Measurements from ENCODE around the gene PLEKHM2.

The PLEKHM2 gene

GRCh38 chr1:15755646-15756040, 71.5 kb downstream of the PLEKHM2 start:
- Histone ChIP-seq H3K36me3 (ENCODE audit: control insufficient read depth, insufficient read depth, low read length) (no peaks in the 10 kb centered on the region), H3K4me1 (ENCODE audit: control insufficient read depth, insufficient read depth, low read length) (peaks cover 28% of the 10 kb centered on the region), H3K4me3 (ENCODE audit: low read depth, low read length) (no peak overlapping the region), H3K9ac (ENCODE audit: low read depth, low read length) (no peak overlapping the region), H3K9me3 (ENCODE audit: control insufficient read depth, insufficient read depth, low read length) (no peaks in the 10 kb centered on the region), H3K27me3 (ENCODE audit: control insufficient read depth, insufficient read depth, low read length) (no peaks in the 10 kb centered on the region), H3K27ac (ENCODE audit: low read depth, low read length) (no peak overlapping the region)

- no peak overlapping the region for H3K27ac ChIP-seq (ENCODE audit: low read depth, low read length)
- no peak overlapping the region for H3K4me3 ChIP-seq (ENCODE audit: low read depth, low read length)
Measured at GRCh38 chr1:15756143-15757015, 72.3 kb downstream of the PLEKHM2 start.

GRCh38 chr1:15757016-15757543, 73.0 kb downstream of the PLEKHM2 start:
- Histone ChIP-seq H3K4me3 (ENCODE audit: low read depth, low read length) (peak overlapping the region; percentile 69; the same call in 1 of the 2 replicates), H3K9ac (ENCODE audit: low read depth, low read length) (no peak overlapping the region), H3K9me3 (ENCODE audit: control insufficient read depth, insufficient read depth, low read length) (no peaks in the 10 kb centered on the region), H3K27ac (ENCODE audit: low read depth, low read length) (no peak overlapping the region), H3K36me3 (ENCODE audit: control insufficient read depth, insufficient read depth, low read length) (peaks cover 4% of the 10 kb centered on the region; the same call in 1 of the 2 replicates), H3K27me3 (ENCODE audit: control insufficient read depth, insufficient read depth, low read length) (no peaks in the 10 kb centered on the region), H3K4me1 (ENCODE audit: control insufficient read depth, insufficient read depth, low read length) (peaks cover 35% of the 10 kb centered on the region)

More at GRCh38 chr1:15756143-15757015, 72.3 kb downstream of the PLEKHM2 start:
- Histone ChIP-seq H3K4me1 (ENCODE audit: control insufficient read depth, insufficient read depth, low read length) (peaks cover 35% of the 10 kb centered on the region), H3K36me3 (ENCODE audit: control insufficient read depth, insufficient read depth, low read length) (no peaks in the 10 kb centered on the region), H3K27me3 (ENCODE audit: control insufficient read depth, insufficient read depth, low read length) (no peaks in the 10 kb centered on the region), H3K9ac (ENCODE audit: low read depth, low read length) (no peak overlapping the region), H3K9me3 (ENCODE audit: control insufficient read depth, insufficient read depth, low read length) (no peaks in the 10 kb centered on the region)

GRCh38 chr1:15757575-15758342, 73.6 kb downstream of the PLEKHM2 start:
- H3K9ac ChIP-seq (ENCODE audit: low read depth, low read length) = peak overlapping the region; percentile 23

GRCh38 chr1:15758343-15758931, 74.3 kb downstream of the PLEKHM2 start, which contains the start of gene FBLIM1:
TSS of gene FBLIM1 (plus strand) at chr1:15758795. CDS start at chr1:15764984, 6,189 bp downstream.
- H3K4me3 ChIP-seq (ENCODE audit: low read depth, low read length) = peak within 1 kb of the TSS; percentile 76
- peak within 1 kb of the TSS; percentile 78 for H3K27ac ChIP-seq (ENCODE audit: low read depth, low read length)
- H3K9ac ChIP-seq (ENCODE audit: low read depth, low read length) = peak within 1 kb of the TSS; percentile 87
- H3K27me3 ChIP-seq (ENCODE audit: control insufficient read depth, insufficient read depth, low read length) = no peaks in the 10 kb centered on the region
- H3K9me3 ChIP-seq (ENCODE audit: control insufficient read depth, insufficient read depth, low read length) = no peaks in the 10 kb centered on the region
- peaks cover 4% of the 10 kb centered on the region; the same call in 1 of the 2 replicates for H3K36me3 ChIP-seq (ENCODE audit: control insufficient read depth, insufficient read depth, low read length)
- peaks cover 35% of the 10 kb centered on the region for H3K4me1 ChIP-seq (ENCODE audit: control insufficient read depth, insufficient read depth, low read length)

More at GRCh38 chr1:15757575-15758342, 73.6 kb downstream of the PLEKHM2 start:
- Histone ChIP-seq H3K9me3 (ENCODE audit: control insufficient read depth, insufficient read depth, low read length) (no peaks in the 10 kb centered on the region), H3K36me3 (ENCODE audit: control insufficient read depth, insufficient read depth, low read length) (peaks cover 4% of the 10 kb centered on the region; the same call in 1 of the 2 replicates), H3K4me3 (ENCODE audit: low read depth, low read length) (peak overlapping the region; percentile 69), H3K27me3 (ENCODE audit: control insufficient read depth, insufficient read depth, low read length) (no peaks in the 10 kb centered on the region), H3K27ac (ENCODE audit: low read depth, low read length) (peak overlapping the region; percentile 78), H3K4me1 (ENCODE audit: control insufficient read depth, insufficient read depth, low read length) (peaks cover 35% of the 10 kb centered on the region)

- peak overlapping the region; percentile 87 for H3K9ac ChIP-seq (ENCODE audit: low read depth, low read length)
- no peaks in the 10 kb centered on the region for H3K27me3 ChIP-seq (ENCODE audit: control insufficient read depth, insufficient read depth, low read length)
- H3K27ac ChIP-seq (ENCODE audit: low read depth, low read length) = peak overlapping the region; percentile 69
- H3K9me3 ChIP-seq (ENCODE audit: control insufficient read depth, insufficient read depth, low read length) = no peaks in the 10 kb centered on the region
- peak overlapping the region; percentile 76 for H3K4me3 ChIP-seq (ENCODE audit: low read depth, low read length)
- H3K4me1 ChIP-seq (ENCODE audit: control insufficient read depth, insufficient read depth, low read length) = peaks cover 35% of the 10 kb centered on the region
- H3K36me3 ChIP-seq (ENCODE audit: control insufficient read depth, insufficient read depth, low read length) = peaks cover 6% of the 10 kb centered on the region
Measured at GRCh38 chr1:15758953-15759661, 75.0 kb downstream of the PLEKHM2 start.

GRCh38 chr1:15760520-15761211, 76.5 kb downstream of the PLEKHM2 start:
- H3K4me1 ChIP-seq (ENCODE audit: control insufficient read depth, insufficient read depth, low read length) = peaks cover 30% of the 10 kb centered on the region
- H3K27me3 ChIP-seq (ENCODE audit: control insufficient read depth, insufficient read depth, low read length) = no peaks in the 10 kb centered on the region
- peaks cover 22% of the 10 kb centered on the region for H3K36me3 ChIP-seq (ENCODE audit: control insufficient read depth, insufficient read depth, low read length)
- H3K4me3 ChIP-seq (ENCODE audit: low read depth, low read length) = peak overlapping the region; percentile 50
- H3K9ac ChIP-seq (ENCODE audit: low read depth, low read length) = peak overlapping the region; percentile 49
- H3K27ac ChIP-seq (ENCODE audit: low read depth, low read length) = peak overlapping the region; percentile 68
- H3K9me3 ChIP-seq (ENCODE audit: control insufficient read depth, insufficient read depth, low read length) = no peaks in the 10 kb centered on the region

GRCh38 chr1:15761366-15762128, 77.4 kb downstream of the PLEKHM2 start:
- Histone ChIP-seq H3K9me3 (ENCODE audit: control insufficient read depth, insufficient read depth, low read length) (no peaks in the 10 kb centered on the region), H3K36me3 (ENCODE audit: control insufficient read depth, insufficient read depth, low read length) (peaks cover 27% of the 10 kb centered on the region), H3K4me1 (ENCODE audit: control insufficient read depth, insufficient read depth, low read length) (peaks cover 23% of the 10 kb centered on the region), H3K4me3 (ENCODE audit: low read depth, low read length) (no peak overlapping the region), H3K9ac (ENCODE audit: low read depth, low read length) (no peak overlapping the region), H3K27me3 (ENCODE audit: control insufficient read depth, insufficient read depth, low read length) (no peaks in the 10 kb centered on the region), H3K27ac (ENCODE audit: low read depth, low read length) (no peak overlapping the region)

GRCh38 chr1:15762546-15762945, 78.4 kb downstream of the PLEKHM2 start:
- Histone ChIP-seq H3K4me1 (ENCODE audit: control insufficient read depth, insufficient read depth, low read length) (peaks cover 14% of the 10 kb centered on the region), H3K27ac (ENCODE audit: low read depth, low read length) (no peak overlapping the region), H3K36me3 (ENCODE audit: control insufficient read depth, insufficient read depth, low read length) (peaks cover 34% of the 10 kb centered on the region), H3K4me3 (ENCODE audit: low read depth, low read length) (no peak overlapping the region), H3K27me3 (ENCODE audit: control insufficient read depth, insufficient read depth, low read length) (no peaks in the 10 kb centered on the region), H3K9ac (ENCODE audit: low read depth, low read length) (no peak overlapping the region), H3K9me3 (ENCODE audit: control insufficient read depth, insufficient read depth, low read length) (no peaks in the 10 kb centered on the region)
